Stimulated activated CD4-positive, alpha-beta T cell treated with anti-CD3 and anti-CD28 coated beads, Interleukin-1b, Interleukin-23, amount 100 ng/mL, for 1 hour (primary cell): ENCODE results near the gene CTTN.

Experiments used
- DNase-seq, 2 donors: peaks; one replicate each; pipeline ENCODE4 v3.0.0-alpha.2; 2020; ENCODE audit warnings: low read depth in 2 of 2

Gene CTTN

DNA sequence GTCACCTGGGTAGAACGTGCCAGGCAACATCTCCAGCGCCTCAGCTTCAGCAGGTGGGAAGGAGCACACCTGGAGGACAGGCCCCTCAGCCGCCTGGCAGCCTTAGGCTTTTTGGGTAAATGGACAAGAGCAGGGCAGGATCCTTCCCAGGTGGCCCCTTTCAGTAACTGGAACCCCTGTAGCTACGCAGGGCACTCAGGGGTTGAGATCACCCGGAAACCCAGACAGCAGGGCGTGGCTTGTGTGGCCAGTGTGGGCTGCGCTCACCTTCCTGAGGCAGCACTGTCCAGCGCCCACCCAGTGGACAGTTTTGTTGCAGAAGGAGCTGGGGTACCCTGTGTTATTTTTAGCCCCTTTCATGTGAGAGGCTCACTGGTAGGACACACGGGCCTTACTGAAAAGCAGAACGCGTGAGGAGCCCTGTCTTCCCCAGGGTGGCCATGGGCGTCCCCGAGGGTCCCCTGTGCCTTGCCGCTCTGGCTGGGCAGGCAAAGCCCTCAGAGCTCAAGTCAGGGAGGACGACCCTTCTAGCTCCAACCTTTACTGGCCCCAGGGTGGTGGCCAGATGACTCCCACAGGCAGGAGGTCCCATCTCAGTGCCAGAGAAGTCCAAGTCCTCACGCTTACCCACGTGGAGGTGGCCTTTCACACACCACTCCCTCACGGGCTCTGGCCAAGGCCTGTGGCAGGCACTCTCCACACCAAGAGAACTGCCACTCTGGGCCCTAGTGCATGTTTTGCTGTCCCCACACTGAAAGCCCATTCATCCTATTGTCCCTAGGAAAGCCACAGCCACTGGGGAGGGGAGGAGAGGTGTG is 75.8 kb downstream of the CTTN start:
- DNase-seq = no peak

DNA sequence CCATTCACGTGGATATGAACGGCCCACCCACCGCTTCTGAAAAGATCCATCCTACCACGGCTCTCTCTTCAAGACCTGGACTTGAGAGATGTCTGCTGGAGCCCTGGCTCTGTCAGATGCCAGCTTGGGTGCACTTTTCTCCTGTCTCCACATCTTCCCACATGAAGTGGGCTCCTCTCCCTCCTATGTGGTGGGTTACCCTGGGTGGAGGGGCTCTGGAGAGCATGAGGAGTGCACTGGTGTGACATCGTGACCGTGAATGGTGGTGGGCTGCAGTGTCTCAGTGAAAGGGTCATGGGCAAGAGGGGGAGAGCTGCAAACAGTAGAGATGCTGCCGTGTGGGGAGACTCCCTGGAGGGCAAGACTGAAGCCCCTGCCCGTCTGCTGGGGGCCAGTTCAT is 76.4 kb downstream of the CTTN start:
- no peak for DNase-seq

DNA sequence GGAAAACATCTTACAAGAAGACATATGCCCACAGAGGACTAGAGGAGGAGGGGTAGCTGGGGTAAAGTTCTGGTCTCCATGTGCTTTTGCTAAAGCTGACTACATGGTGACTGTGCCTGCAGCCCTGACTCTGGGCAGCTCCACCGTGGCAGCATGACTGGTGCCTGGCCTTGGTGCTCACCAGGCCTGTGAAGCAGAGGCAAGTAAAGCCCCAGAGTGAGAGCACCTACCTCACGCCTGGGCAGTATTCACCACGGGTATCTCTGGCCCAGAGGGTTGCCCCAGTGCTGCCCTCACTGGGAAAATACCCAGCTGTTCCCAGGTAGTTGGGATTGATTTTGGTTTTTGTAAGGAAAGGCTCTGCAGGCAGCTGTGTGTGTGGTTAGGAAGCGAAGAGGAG is 78.3 kb downstream of the CTTN start:
- no peak for DNase-seq

DNA sequence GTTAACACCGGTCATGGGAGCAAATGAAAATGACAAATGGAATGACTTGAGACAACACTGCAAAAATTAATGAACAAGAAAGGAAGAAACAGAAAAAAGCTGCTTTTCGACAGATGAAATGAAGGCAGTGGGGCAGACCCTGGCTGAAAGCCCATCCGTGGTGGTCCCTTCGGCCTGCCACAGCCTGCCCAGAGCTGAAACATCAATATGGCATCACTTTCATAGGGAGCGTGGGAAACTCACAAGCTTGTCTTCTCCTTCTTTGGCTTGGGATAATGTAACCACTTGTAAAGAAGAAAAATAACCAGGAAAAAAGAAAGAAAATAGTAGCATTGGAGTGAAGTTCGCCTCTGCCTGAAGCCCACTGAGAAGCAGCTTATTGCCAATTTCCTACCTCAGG is 78.8 kb downstream of the CTTN start:
- DNase-seq = no peak

DNA sequence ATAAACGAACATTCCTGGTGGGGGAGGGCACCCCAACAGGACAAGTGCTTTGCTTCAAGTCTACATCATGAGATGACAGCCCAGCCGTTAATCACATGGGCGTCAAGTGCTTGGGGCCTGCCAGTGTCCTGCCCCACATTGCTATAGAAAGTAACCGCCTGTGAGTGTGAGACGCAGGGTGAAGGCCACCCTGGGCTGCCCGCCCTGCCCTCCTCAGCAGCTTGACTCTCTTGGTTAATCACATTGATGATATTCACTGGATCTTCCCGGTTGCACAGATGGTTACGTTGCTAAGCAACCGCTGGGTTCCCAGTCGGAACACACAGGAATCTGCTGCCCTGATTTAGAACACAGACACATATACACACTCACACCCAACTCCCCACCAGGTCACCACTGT is 79.3 kb downstream of the CTTN start:
- no peak for DNase-seq

DNA sequence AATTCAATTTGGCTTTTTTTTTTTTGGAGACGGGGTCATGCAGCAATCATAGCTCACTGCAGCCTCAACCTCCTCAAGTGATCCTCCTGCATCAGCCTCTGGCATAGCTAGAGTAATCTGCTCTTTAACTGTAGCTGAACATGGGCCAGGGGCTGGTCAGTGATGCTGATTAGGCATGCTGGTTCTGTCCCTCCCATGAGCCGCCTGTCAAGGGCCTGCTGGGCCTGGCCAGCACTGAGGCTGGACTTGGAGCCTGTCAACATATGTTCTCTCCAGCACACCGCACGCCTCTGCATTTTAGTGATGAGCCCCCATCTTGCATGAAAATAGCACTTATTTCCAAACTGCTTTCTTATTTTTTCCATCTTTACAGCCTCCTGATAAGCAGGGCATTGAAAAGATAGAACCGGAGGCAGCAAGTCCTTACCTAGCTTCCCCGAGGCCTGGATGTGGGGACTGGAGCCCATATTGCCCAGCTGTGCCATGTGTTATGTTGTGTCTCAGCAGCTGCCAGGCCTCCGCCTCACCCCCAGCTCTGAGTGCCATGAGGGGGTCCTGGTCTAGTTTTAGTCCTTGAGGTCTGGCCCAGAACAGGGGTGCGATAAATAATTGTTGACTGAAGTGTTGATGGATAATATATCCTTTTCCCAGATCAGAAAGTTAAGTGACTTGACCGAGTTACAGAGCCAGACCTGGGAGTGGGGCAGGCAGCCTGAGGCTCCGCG is 80.0 kb downstream of the CTTN start:
- no peak for DNase-seq

DNA sequence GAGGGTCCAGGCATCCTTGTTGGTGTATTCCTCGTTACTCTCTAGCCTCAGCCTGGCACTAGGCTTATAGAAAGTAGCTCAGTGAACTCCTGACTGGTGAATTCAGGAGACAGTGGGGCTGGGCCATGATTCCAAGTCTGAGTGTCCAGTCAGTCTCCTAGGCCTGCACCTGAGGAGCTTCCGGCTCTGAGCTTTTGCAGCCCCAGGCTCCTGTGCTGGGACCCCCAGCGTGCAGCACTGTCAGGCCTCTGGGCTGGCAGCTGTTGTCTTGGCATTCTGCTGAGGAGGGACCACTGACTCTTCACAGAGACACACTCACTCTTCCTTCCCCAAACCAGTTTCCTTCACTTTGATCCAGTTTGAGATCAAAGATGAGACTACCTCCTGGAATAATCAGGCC is 82.4 kb downstream of the CTTN start:
- DNase-seq = no peak

DNA sequence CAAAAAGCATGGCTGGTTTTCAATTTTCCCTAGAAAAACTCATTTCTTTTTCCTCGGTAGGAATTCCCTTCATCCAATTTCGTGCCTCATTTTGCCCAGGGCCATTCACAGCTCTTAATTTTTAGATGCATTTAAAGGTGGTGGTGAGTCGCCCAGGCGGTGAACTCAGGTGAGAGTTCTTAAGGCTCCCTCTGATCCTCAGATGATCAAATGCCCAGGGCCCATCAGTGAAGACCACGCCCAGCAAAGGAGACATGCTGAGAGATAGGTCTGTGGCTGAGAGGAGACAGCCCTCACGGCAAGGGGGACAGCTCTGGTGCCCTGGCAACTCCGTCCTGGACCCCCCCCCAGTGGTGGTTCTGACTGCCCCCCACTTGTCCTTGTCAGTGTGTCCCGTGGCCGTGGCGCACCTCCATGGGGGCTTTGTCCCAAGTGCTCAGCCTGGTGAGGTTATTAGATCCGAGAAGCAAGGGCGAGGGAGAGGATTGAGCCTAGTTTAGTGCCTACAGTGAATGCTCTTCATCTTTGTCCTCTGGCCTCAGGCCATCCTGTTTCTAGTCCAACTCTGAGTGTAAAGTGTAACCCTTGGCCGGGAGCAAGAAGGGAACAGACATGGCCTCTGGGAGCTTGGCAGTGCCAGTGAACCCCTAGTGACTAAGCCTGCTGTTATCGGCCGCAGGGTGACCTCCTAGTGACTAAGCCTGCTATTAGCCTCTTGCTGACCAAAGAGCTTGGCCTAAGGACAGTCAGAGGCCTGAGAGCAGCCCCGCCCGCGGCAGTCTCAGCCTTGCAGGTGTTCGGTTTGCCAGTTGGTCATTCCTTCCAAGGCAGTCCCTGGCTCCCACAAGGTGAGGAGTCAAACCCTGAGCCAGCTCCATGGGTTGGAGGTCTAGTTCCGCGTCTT is 83.5 kb downstream of the CTTN start:
- DNase-seq = no peak

DNA sequence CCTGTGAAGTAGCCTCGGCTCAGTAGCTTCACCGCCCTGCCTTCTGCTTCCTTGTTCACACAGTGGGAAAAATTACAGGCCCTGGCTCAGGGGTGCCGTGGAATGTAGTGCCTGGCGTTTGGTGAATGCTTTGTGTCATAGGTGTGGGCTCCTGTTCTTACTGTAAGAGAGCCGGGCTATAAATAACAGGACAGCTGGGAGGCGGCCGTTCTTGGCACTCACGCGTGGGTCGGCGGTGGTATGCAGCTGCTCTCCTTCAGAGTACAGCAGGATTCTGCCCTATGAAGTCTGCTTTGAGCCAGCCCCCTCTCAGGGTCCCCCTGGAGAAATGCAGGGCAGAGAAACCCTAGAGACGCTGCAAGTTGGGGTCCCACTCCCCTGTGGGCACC is 84.2 kb downstream of the CTTN start:
- DNase-seq = no peak

DNA sequence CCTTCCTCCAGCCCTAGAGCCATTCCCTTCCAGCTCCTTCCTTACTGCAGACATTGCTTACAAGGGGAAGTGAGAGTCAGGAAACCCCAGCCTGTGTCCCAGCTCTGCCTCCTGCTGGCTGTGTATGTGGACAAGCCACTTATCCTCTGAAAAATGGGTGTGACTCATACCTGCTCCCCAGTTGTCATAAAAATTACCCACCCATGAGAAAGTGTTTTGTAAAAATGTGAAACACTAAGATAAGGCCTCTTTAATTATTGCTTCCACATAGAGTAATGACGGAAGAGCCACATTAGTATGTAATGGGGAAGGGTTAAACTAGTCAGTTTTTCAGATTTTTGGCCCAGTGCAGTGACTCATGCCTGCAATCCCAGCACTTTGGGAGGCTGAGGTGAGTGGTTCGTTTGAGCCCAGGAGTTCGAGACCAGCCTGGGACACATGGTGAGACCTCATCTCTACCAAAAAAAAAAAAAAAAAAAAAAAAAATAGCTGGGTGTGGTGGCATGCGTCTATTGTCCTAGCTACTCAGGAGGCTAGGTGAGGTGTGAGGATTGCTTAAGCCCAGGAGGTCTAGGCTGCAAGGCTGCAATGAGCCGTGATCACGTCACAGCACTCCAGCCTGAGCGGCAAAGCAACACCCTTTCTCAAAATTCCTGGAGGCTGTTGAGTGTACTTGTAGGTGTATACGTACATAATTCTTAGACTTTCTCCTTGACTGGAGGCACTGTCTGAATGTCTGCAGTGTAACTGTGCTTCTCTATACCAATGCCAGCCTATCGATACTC is 84.9 kb downstream of the CTTN start:
- DNase-seq = no peak

DNA sequence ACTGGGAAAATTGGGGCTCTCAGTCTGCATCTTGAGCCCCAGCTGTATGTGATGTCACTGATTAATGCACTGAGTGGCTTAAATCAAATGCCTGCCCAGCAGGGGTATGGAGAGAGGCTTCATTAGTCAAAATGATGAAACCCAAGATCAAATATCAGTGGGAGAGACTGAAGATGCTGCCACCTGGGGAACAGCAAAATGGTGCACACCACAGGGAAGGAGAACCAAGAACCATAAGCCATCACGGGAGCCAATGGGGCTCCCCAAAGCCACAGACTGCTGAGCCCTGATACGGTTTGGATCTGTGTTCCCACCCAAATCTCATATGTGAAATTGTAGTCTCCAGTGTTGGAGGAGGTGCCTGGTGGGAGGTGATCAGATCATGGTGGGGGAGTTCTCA is 85.6 kb downstream of the CTTN start:
- DNase-seq = no peak

DNA sequence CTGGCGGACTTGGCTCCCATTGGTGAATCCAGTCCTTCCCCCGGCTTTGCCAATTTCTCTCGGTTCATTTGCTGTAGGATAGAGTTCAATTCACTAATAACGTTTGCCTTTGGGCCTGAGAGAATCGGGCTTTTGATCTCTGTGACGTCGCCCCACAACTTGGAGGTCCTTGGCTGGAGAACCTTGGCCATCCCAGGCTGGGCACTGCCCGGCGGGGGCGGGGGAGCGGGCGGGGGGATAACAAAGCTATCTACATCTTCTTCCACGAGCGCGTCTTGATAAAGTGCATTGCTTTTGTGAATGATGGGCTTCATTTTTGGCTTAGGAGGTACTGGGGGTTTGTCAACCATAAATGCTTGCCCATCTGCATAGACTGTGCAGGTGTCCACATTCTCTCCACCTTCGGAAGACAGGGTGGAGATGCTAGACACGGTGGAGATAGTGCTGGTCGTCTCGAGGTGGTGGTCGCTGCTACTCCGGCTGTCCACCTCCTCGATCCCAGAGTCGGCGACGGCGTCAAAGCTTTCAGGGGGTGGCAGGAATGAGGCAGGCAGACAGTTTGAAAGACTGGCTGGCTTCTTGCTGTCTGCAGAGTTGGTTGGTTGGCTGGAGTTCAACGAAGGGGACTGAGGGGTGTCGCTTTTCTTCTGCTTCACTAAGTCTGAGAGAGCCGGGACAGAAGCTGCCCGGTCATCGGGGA is 87.1 kb downstream of the CTTN start:
- no peak for DNase-seq

DNA sequence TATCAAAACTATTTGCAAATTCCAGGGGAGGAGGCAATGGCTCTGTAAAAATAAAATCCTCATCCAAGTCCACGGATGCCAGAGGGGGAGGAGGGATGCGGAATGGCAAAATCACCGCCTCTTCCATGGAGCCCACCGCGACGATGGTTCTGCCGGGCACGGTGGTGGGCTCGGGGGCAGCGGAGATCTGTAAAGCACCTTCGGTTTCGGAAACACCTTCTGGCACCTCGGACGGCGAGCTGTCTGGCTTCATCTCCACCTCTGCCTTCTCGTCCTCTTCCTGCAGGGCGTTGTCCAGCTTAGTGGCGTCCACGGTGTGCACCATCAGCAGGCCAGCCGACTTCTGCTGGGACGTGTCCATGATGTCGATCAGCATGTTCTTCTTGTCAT is 87.7 kb downstream of the CTTN start:
- DNase-seq = no peak
